SK-N-SH (cell line): ENCODE data around the gene ZNF106. TPM values are rescaled to one million over a fixed set of nuclear protein-coding genes. Genes with fewer than 3 reads are reported as not detected.

Experiments used
- CTCF ChIA-PET: fragments of 300-600, 350-600 bp; formaldehyde crosslinking; extraction: SDS; loops from one replicate; lab custom pipeline; 2021; lab: Yijun Ruan, JAX
- POLR2A ChIA-PET: fragments of 350-600 bp; sonication (Branson Sonifier 250); formaldehyde crosslinking; extraction: SDS; loops from one replicate; lab custom pipeline; 2020; ENCODE audit warnings: antibody characterized with exemption, inconsistent platforms; lab: Yijun Ruan, JAX
- DNase-seq: peaks from one replicate; pipeline ENCODE4 v3.0.0; 2012
- H2AFZ ChIP-seq: fragments of 200-600 bp; sonication (generic); 2 replicates; pipeline ENCODE4 v1.8.1; 2016; ENCODE audit warnings: antibody characterized with exemption, mild to moderate bottlenecking, low read depth
- H3F3A ChIP-seq: fragments of 200-600 bp; sonication (generic); replicated peaks from 2 replicates; pipeline ENCODE3; 2016; ENCODE audit warnings: antibody characterized with exemption, mild to moderate bottlenecking; ENCODE audit not compliant: insufficient read depth
- H3K27ac ChIP-seq, 2 experiments: fragments of 200-500 bp in 1 of 2; fragments of 200-600 bp in 1 of 2; sonication (Bioruptor generic) in 1 of 2; sonication (generic), shearing (Covaris generic) in 1 of 2; 2 replicates each; pipeline versions ENCODE4 v1.5.1 to v1.6.1; 2014 to 2016; ENCODE audit warnings: low read depth in 2 of 2, inconsistent platforms in 1 of 2, low read length in 1 of 2, mild to moderate bottlenecking in 1 of 2, mixed read lengths in 1 of 2
- H3K27me3 ChIP-seq: fragments of 200-600 bp; sonication (generic), shearing (Covaris generic); 2 replicates; pipeline ENCODE4 v1.6.1; 2016; ENCODE audit warnings: mixed run types; ENCODE audit not compliant: insufficient read depth
- H3K36me3 ChIP-seq, 2 experiments: fragments of 200-500 bp in 1 of 2; fragments of 200-600 bp in 1 of 2; sonication (Bioruptor generic) in 1 of 2; sonication (generic) in 1 of 2; replicated peaks in 1 of 2; 2 replicates each; pipeline versions ENCODE3 to v1.5.1; 2014 to 2016; ENCODE audit warnings: low read length in 1 of 2, mild to moderate bottlenecking in 1 of 2; ENCODE audit not compliant: insufficient read depth in 2 of 2, control insufficient read depth in 1 of 2
- H3K4me1 ChIP-seq, 2 experiments: fragments of 200-500 bp in 1 of 2; fragments of 200-600 bp in 1 of 2; sonication (Bioruptor generic) in 1 of 2; sonication (generic), shearing (Covaris generic) in 1 of 2; 2 replicates each; pipeline versions ENCODE4 v1.5.1 to v1.6.1; 2014 to 2016; ENCODE audit warnings: low read depth in 1 of 2, low read length in 1 of 2, mixed run types in 1 of 2; ENCODE audit not compliant: insufficient read depth in 2 of 2, control insufficient read depth in 1 of 2
- H3K4me2 ChIP-seq: fragments of 200-600 bp; sonication (generic), shearing (Covaris generic); 2 replicates; pipeline ENCODE4 v1.6.1; 2017; ENCODE audit warnings: mixed run types
- H3K4me3 ChIP-seq, 2 experiments: fragments of 200-500 bp in 1 of 2; fragments of 200-600 bp in 1 of 2; sonication (Bioruptor generic) in 1 of 2; sonication (generic), shearing (Covaris generic) in 1 of 2; 2 replicates each; pipeline versions ENCODE4 v1.5.1 to v1.8.1; 2014 to 2016; ENCODE audit warnings: low read depth in 2 of 2, inconsistent platforms in 1 of 2, low read length in 1 of 2, mild to moderate bottlenecking in 1 of 2, mixed read lengths in 1 of 2, moderate library complexity in 1 of 2
- H3K79me2 ChIP-seq: fragments of 200-600 bp; sonication (generic); 2 replicates; pipeline ENCODE4 v1.8.1; 2017; ENCODE audit warnings: mild to moderate bottlenecking; ENCODE audit not compliant: insufficient read depth
- H3K9ac ChIP-seq: fragments of 200-600 bp; sonication (generic); 2 replicates; pipeline ENCODE4 v1.6.1; 2017; ENCODE audit warnings: mixed run types
- H3K9me2 ChIP-seq: fragments of 200-600 bp; sonication (generic); 2 replicates; pipeline ENCODE4 v1.6.1; 2017; ENCODE audit warnings: mixed run types
- H3K9me3 ChIP-seq: fragments of 200-600 bp; sonication (generic); 2 replicates; pipeline ENCODE4 v1.6.1; 2017; ENCODE audit warnings: mixed run types, mild to moderate bottlenecking, moderate library complexity
- H4K20me1 ChIP-seq: fragments of 200-600 bp; sonication (generic); 2 replicates; pipeline ENCODE4 v1.6.1; 2017; ENCODE audit warnings: mild to moderate bottlenecking, mixed run types; ENCODE audit not compliant: insufficient read depth
- ELF1 ChIP-seq: IDR thresholded peaks from 2 replicates; pipeline ENCODE4 v1.4.0; 2012
- EZH2phosphoT487 ChIP-seq: fragments of 200-600 bp; sonication (generic); IDR thresholded peaks from 2 replicates; pipeline ENCODE4 v1.6.1; 2017; ENCODE audit warnings: low read depth, mixed run types, mild to moderate bottlenecking, antibody characterized with exemption, moderate library complexity, borderline replicate concordance
- FOSL2 ChIP-seq: IDR thresholded peaks from 2 replicates; pipeline ENCODE4 v1.4.0; 2012; ENCODE audit warnings: low read depth, mild to moderate bottlenecking, moderate library complexity, borderline replicate concordance
- FOXM1 ChIP-seq: IDR thresholded peaks from 2 replicates; pipeline ENCODE4 v1.4.0; 2012; ENCODE audit warnings: low read depth, mild to moderate bottlenecking
- GABPA ChIP-seq: IDR thresholded peaks from 2 replicates; pipeline ENCODE4 v1.4.0; 2012; ENCODE audit warnings: low read depth, mild to moderate bottlenecking
- GATA2 ChIP-seq: sonication (generic); formaldehyde crosslinking; IDR thresholded peaks from 2 replicates; pipeline ENCODE4 v1.5.0; 2020; ENCODE audit warnings: mild to moderate bottlenecking, missing genetic modification reagents
- JUND ChIP-seq: IDR thresholded peaks from 2 replicates; pipeline ENCODE4 v1.4.0; 2012
- MEF2A ChIP-seq: IDR thresholded peaks from 2 replicates; pipeline ENCODE4 v1.4.0; 2012; ENCODE audit warnings: low read depth, borderline replicate concordance
- NFIC ChIP-seq: IDR thresholded peaks from 2 replicates; pipeline ENCODE4 v1.4.0; 2012; ENCODE audit warnings: borderline replicate concordance
- NRF1 ChIP-seq: IDR thresholded peaks from 2 replicates; pipeline ENCODE4 v1.6.1; 2012; ENCODE audit warnings: low read depth, mild to moderate bottlenecking, low read length
- POLR2AphosphoS5 ChIP-seq: IDR thresholded peaks from 2 replicates; pipeline ENCODE4 v1.6.1; 2012; ENCODE audit warnings: low read depth, low read length
- RAD21 ChIP-seq: IDR thresholded peaks from 2 replicates; pipeline ENCODE4 v1.6.1; 2012; ENCODE audit warnings: mild to moderate bottlenecking, low read length
- RCOR1 ChIP-seq: fragments of 150-350 bp; IDR thresholded peaks from 2 replicates; pipeline ENCODE4 v1.6.1; 2017; ENCODE audit warnings: antibody characterized with exemption, low read length
- RFX5 ChIP-seq: IDR thresholded peaks from 2 replicates; pipeline ENCODE4 v1.6.1; 2012; ENCODE audit warnings: mild to moderate bottlenecking, improper control_type of control experiment, low read length
- TAF1 ChIP-seq: IDR thresholded peaks from 2 replicates; pipeline ENCODE4 v1.6.1; 2012; ENCODE audit warnings: low read depth, mild to moderate bottlenecking, low read length, moderate library complexity, borderline replicate concordance
- TCF12 ChIP-seq: IDR thresholded peaks from 2 replicates; pipeline ENCODE4 v1.4.0; 2012
- TEAD4 ChIP-seq: IDR thresholded peaks from 2 replicates; pipeline ENCODE4 v1.4.0; 2012; ENCODE audit warnings: mild to moderate bottlenecking, borderline replicate concordance; ENCODE audit not compliant: insufficient read depth
- YY1 ChIP-seq: IDR thresholded peaks from 2 replicates; pipeline ENCODE4 v1.4.0; 2012; ENCODE audit warnings: low read depth, mild to moderate bottlenecking
- WGBS: methylation state at CpG from one replicate; pipeline ENCODE4 v1.1.6; 2017; ENCODE audit warnings: low lambda C conversion rate; 5-methylcytosine and 5-hydroxymethylcytosine counted together
- polyA plus RNA-seq, 3 experiments: library from polyadenylated mRNA; depleted of rRNA; stranded (reverse); fragments of >200 nt; gene quantifications; 2 replicates each; pipeline ENCODE4 v1.2.3, GENCODE V29; 2012
- TF ChIP-seq, protein P1 (sequence below): fragments of 150-350 bp; IDR thresholded peaks from 2 replicates; pipeline ENCODE4 v1.6.1; 2016; ENCODE audit warnings: mild to moderate bottlenecking, low read depth, low read length
- TF ChIP-seq, protein P2 (sequence below): IDR thresholded peaks from 2 replicates; pipeline ENCODE4 v1.4.0; 2012; ENCODE audit warnings: low read depth, borderline replicate concordance
- TF ChIP-seq, protein P3 (sequence below): IDR thresholded peaks from 2 replicates; pipeline ENCODE4 v1.4.0; 2012; ENCODE audit warnings: low read depth
- TF ChIP-seq, protein P4 (sequence below): fragments of 200-600 bp; sonication (generic); IDR thresholded peaks from 2 replicates; pipeline ENCODE4 v1.6.1; 2017; ENCODE audit warnings: antibody characterized with exemption, mild to moderate bottlenecking, moderate library complexity

The ZNF106 gene
- polyA plus RNA-seq, 1 of the 3 experiments (the other 2 are of a cell fraction), result 8.9 TPM

DNA sequence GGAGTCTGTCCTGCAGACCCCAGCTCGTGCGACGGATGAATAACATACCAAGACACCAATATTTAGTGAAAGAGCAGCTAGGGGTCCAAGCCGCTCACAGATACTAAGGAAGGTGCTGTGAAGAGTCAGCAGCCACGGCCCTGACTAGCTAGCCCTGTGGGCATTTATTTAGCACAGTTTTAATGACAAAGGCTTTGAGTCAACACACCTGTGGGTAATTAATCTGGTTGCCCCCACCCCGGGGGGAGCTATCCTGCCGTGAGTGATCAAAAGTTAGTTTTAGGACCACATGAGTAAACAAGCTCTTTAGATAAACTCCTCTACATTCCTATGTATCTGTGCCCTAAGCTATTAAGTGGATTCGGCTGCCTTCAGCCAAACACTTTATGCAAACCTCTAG lies 112.9 kb downstream of the ZNF106 start:
- Histone ChIP-seq H3K4me3 (no peak overlapping the region), H3K9me3 (no peaks in the 10 kb centered on the region), H3K79me2 (no peaks in the 10 kb centered on the region), H2AFZ (no peak overlapping the region), H4K20me1 (no peaks in the 10 kb centered on the region), H3K27me3 (no peaks in the 10 kb centered on the region), H3K9ac (no peak overlapping the region), H3K4me2 (no peak overlapping the region), H3K9me2 (no peaks in the 10 kb centered on the region), H3K27ac (no peak overlapping the region), H3K4me1 (no peaks in the 10 kb centered on the region), H3F3A (no peaks in the 10 kb centered on the region), H3K36me3 (no peaks in the 10 kb centered on the region)
- DNase-seq, result no peak
- WGBS, result 53% methylated on average over 8 of the region's 8 CpGs
- TF ChIP-seq TAF1 (no peak), NRF1 (no peak), POLR2AphosphoS5 (no peak), JUND (no peak), FOXM1 (no peak), MEF2A (no peak), GATA2 (CRISPR knock-in tag) (no peak), YY1 (no peak), NFIC (no peak), TEAD4 (no peak), FOSL2 (no peak), RFX5 (no peak), RAD21 (no peak), RCOR1 (no peak), EZH2phosphoT487 (no peak), ELF1 (no peak)
- TF ChIP-seq, protein P1, sequence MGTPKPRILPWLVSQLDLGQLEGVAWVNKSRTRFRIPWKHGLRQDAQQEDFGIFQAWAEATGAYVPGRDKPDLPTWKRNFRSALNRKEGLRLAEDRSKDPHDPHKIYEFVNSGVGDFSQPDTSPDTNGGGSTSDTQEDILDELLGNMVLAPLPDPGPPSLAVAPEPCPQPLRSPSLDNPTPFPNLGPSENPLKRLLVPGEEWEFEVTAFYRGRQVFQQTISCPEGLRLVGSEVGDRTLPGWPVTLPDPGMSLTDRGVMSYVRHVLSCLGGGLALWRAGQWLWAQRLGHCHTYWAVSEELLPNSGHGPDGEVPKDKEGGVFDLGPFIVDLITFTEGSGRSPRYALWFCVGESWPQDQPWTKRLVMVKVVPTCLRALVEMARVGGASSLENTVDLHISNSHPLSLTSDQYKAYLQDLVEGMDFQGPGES, result no peak
- TF ChIP-seq, protein P2, sequence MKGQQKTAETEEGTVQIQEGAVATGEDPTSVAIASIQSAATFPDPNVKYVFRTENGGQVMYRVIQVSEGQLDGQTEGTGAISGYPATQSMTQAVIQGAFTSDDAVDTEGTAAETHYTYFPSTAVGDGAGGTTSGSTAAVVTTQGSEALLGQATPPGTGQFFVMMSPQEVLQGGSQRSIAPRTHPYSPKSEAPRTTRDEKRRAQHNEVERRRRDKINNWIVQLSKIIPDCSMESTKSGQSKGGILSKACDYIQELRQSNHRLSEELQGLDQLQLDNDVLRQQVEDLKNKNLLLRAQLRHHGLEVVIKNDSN, result no peak
- CTCF ChIA-PET, result interaction anchor here (1.8 kb wide), 1 partner anchor 10 kb away, joined by 4 read pairs; no protein-coding TSS in a partner anchor
- POLR2A ChIA-PET, result no interaction called here

DNA sequence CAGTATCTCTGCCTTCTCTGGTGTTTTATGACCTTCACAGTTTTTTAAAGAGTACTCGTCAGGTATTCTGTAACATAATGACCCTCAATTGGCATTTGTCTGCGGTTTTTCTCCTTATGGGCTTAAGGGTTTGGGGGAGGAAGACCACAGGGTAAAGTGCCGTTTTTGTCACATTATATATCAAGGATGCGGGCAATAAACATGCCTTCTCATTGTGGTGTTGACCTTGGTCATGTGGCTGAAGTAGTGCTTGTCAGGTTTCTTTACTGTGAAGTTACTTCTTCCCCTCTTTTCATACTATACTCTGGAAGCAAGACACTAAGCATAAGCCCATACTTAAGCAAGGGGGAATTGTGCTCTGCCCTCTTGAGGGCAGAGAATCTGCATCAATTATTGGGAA lies 115.0 kb downstream of the ZNF106 start:
- POLR2A ChIA-PET, result no interaction called here
- no peak overlapping the region for H3K27ac ChIP-seq
- H3K4me2 ChIP-seq, result no peak overlapping the region
- no peak overlapping the region for H3K9ac ChIP-seq
- WGBS, result 50% methylated on average over 4 of the region's 4 CpGs
- no peaks in the 10 kb centered on the region for H3K4me1 ChIP-seq
- no peak overlapping the region for H3K4me3 ChIP-seq
- no peaks in the 10 kb centered on the region for H3K36me3 ChIP-seq
- H2AFZ ChIP-seq, result no peak overlapping the region
- no peaks in the 10 kb centered on the region for H3K27me3 ChIP-seq
- CTCF ChIA-PET, result interaction anchor here (1.4 kb wide), 1 partner anchor 9 kb away, joined by 6 read pairs; no protein-coding TSS in a partner anchor
- no peaks in the 10 kb centered on the region for H3F3A ChIP-seq
- TF ChIP-seq, protein P3, sequence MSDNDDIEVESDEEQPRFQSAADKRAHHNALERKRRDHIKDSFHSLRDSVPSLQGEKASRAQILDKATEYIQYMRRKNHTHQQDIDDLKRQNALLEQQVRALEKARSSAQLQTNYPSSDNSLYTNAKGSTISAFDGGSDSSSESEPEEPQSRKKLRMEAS, result no peak
- no peak for TF ChIP-seq TAF1
- TF ChIP-seq, protein P1, result no peak
- no peak for TF ChIP-seq RCOR1
- no peak for TF ChIP-seq GABPA
- TF ChIP-seq FOSL2, result no peak
- no peak for TF ChIP-seq NFIC
- TF ChIP-seq, protein P4, sequence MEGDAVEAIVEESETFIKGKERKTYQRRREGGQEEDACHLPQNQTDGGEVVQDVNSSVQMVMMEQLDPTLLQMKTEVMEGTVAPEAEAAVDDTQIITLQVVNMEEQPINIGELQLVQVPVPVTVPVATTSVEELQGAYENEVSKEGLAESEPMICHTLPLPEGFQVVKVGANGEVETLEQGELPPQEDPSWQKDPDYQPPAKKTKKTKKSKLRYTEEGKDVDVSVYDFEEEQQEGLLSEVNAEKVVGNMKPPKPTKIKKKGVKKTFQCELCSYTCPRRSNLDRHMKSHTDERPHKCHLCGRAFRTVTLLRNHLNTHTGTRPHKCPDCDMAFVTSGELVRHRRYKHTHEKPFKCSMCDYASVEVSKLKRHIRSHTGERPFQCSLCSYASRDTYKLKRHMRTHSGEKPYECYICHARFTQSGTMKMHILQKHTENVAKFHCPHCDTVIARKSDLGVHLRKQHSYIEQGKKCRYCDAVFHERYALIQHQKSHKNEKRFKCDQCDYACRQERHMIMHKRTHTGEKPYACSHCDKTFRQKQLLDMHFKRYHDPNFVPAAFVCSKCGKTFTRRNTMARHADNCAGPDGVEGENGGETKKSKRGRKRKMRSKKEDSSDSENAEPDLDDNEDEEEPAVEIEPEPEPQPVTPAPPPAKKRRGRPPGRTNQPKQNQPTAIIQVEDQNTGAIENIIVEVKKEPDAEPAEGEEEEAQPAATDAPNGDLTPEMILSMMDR, result no peak
- no peak for TF ChIP-seq YY1
- no peak for TF ChIP-seq RFX5
- no peak for TF ChIP-seq TCF12
- TF ChIP-seq NRF1, result no peak
- TF ChIP-seq ELF1, result no peak
- TF ChIP-seq TEAD4, result no peak
- no peaks in the 10 kb centered on the region for H3K9me2 ChIP-seq
- DNase-seq, result no peak
- H3K79me2 ChIP-seq, result no peaks in the 10 kb centered on the region
- H3K9me3 ChIP-seq, result no peaks in the 10 kb centered on the region
- no peaks in the 10 kb centered on the region for H4K20me1 ChIP-seq
